Endothelial cell (in vitro differentiated cells): ENCODE results near the gene RPL6. TPM values are rescaled to one million over a fixed set of nuclear protein-coding genes. Genes with fewer than 3 reads are reported as not detected.
"Not testable (repeated sequence)": the region's sequence is repeated elsewhere in the genome, so short reads cannot be mapped to it uniquely, and the experiment has no call there.

Experiments used
- DNase-seq: peaks from one replicate; pipeline ENCODE4 v3.0.0; 2021; ENCODE audit warnings: low spot score
- H3K27ac Mint-ChIP-seq: one replicate; pipeline ENCODE4 v1.8.0; 2021; ENCODE audit warnings: mixed read lengths, inconsistent platforms; ENCODE audit not compliant: unreplicated experiment
- H3K27me3 Mint-ChIP-seq: one replicate; pipeline ENCODE4 v1.8.0; 2021; ENCODE audit warnings: mild to moderate bottlenecking, moderate library complexity, mixed read lengths, inconsistent platforms; ENCODE audit not compliant: unreplicated experiment
- H3K36me3 Mint-ChIP-seq: one replicate; pipeline ENCODE4 v1.8.0; 2021; ENCODE audit warnings: mild to moderate bottlenecking, low read depth, mixed read lengths, inconsistent platforms; ENCODE audit not compliant: unreplicated experiment
- H3K4me1 Mint-ChIP-seq: one replicate; pipeline ENCODE4 v1.8.0; 2021; ENCODE audit warnings: mild to moderate bottlenecking, mixed read lengths, inconsistent platforms; ENCODE audit not compliant: unreplicated experiment
- H3K4me3 Mint-ChIP-seq: one replicate; pipeline ENCODE4 v1.8.0; 2021; ENCODE audit warnings: mild to moderate bottlenecking, mixed read lengths, inconsistent platforms; ENCODE audit not compliant: unreplicated experiment
- H3K9me3 Mint-ChIP-seq: one replicate; pipeline ENCODE4 v1.8.0; 2021; ENCODE audit warnings: mixed read lengths, inconsistent platforms; ENCODE audit not compliant: unreplicated experiment
- CTCF ChIP-seq: fragments of 200-600 bp; sonication (generic); IDR thresholded peaks from one replicate; pipeline ENCODE4 v1.5.0; 2021; ENCODE audit warnings: antibody characterized with exemption; ENCODE audit not compliant: unreplicated experiment
- long read RNA-seq: library from polyadenylated mRNA; unstranded; transcript quantifications from one replicate; pipeline ENCODE4 v2.0.0, GENCODE V29; 2020; ENCODE audit not compliant: unreplicated experiment
- total RNA-seq: library from RNA; stranded (reverse); fragmentation: NEBNext Ultra II Directional; extraction: Animal tissue kit (Norgen Biotek cat#: 25700); gene quantifications from one replicate; pipeline ENCODE4 v1.2.1, GENCODE V29; 2021; ENCODE audit not compliant: unreplicated experiment

The RPL6 gene
- 1,436 TPM for total RNA-seq
- long read RNA-seq, transcript RPL6-201 (7 exons, 947 nt) = major isoform, 1,252 of 2,102 reads
- long read RNA-seq, transcript RPL6-202 (7 exons, 1,074 nt) = minor isoform, 23 of 2,102 reads
- long read RNA-seq, partial matches to known transcripts = 788 of 2,102 reads
- long read RNA-seq, other reads (novel, unspliced or antisense) = 39 of 2,102 reads

- peaks cover 24% of the 10 kb centered on the region for H3K36me3 Mint-ChIP-seq
- peak within 1 kb of the TSS; percentile 98 for H3K27ac Mint-ChIP-seq
- DNase-seq = peak; percentile 66
- no peaks in the 10 kb centered on the region for H3K27me3 Mint-ChIP-seq
- H3K4me3 Mint-ChIP-seq = peak within 1 kb of the TSS; percentile 100
- H3K9me3 Mint-ChIP-seq = no peaks in the 10 kb centered on the region
- H3K4me1 Mint-ChIP-seq = peaks cover 19% of the 10 kb centered on the region
- TF ChIP-seq CTCF = no peak
These were observed at the start of gene RPL6 for GRCh38 chr12:112409064-112409905. Gene RPL6 (minus strand): TSS chr12:112409605. CDS start chr12:112408656, 949 bp downstream.

- H3K27ac Mint-ChIP-seq = no peak overlapping the region
- peaks cover 3% of the 10 kb centered on the region for H3K27me3 Mint-ChIP-seq
- DNase-seq = no peak
- H3K36me3 Mint-ChIP-seq = peaks cover 32% of the 10 kb centered on the region
- no peak for TF ChIP-seq CTCF
- no peaks in the 10 kb centered on the region for H3K4me1 Mint-ChIP-seq
- H3K9me3 Mint-ChIP-seq = no peaks in the 10 kb centered on the region
- no peak overlapping the region for H3K4me3 Mint-ChIP-seq
These were observed 49.3 kb upstream of the RPL6 start for GRCh38 chr12:112458751-112459150.

- H3K27me3 Mint-ChIP-seq = peaks cover 3% of the 10 kb centered on the region
- no peak for DNase-seq
- H3K4me1 Mint-ChIP-seq = no peaks in the 10 kb centered on the region
- peaks cover 32% of the 10 kb centered on the region for H3K36me3 Mint-ChIP-seq
- H3K9me3 Mint-ChIP-seq = no peaks in the 10 kb centered on the region
- no peak for TF ChIP-seq CTCF
- H3K27ac Mint-ChIP-seq = no peak overlapping the region
- no peak overlapping the region for H3K4me3 Mint-ChIP-seq
These were observed 48.9 kb upstream of the RPL6 start for GRCh38 chr12:112458330-112458729.

- H3K36me3 Mint-ChIP-seq = peaks cover 32% of the 10 kb centered on the region
- H3K27ac Mint-ChIP-seq, H3K4me1 Mint-ChIP-seq, DNase-seq, H3K27me3 Mint-ChIP-seq, H3K9me3 Mint-ChIP-seq: not testable (repeated sequence)
- H3K4me3 Mint-ChIP-seq = peak overlapping the region; percentile 31
These were observed 47.7 kb upstream of the RPL6 start for GRCh38 chr12:112457142-112457541.

- DNase-seq = no peak
- Mint-ChIP-seq H3K36me3 (peaks cover 31% of the 10 kb centered on the region), H3K27me3 (peaks cover 4% of the 10 kb centered on the region), H3K4me1 (no peaks in the 10 kb centered on the region), H3K9me3 (no peaks in the 10 kb centered on the region), H3K4me3 (peak overlapping the region; percentile 37), H3K27ac (no peak overlapping the region)
- no peak for TF ChIP-seq CTCF
These were observed 46.6 kb upstream of the RPL6 start for GRCh38 chr12:112456029-112456428.
